SW 1271 (cell line): ENCODE results near the gene PCOLCE2.

Experiments used
- DNase-seq, 2 experiments: peaks; one replicate each; lab custom pipeline; 2025; lab: John Stamatoyannopoulos, UW

PCOLCE2 gene

DNA sequence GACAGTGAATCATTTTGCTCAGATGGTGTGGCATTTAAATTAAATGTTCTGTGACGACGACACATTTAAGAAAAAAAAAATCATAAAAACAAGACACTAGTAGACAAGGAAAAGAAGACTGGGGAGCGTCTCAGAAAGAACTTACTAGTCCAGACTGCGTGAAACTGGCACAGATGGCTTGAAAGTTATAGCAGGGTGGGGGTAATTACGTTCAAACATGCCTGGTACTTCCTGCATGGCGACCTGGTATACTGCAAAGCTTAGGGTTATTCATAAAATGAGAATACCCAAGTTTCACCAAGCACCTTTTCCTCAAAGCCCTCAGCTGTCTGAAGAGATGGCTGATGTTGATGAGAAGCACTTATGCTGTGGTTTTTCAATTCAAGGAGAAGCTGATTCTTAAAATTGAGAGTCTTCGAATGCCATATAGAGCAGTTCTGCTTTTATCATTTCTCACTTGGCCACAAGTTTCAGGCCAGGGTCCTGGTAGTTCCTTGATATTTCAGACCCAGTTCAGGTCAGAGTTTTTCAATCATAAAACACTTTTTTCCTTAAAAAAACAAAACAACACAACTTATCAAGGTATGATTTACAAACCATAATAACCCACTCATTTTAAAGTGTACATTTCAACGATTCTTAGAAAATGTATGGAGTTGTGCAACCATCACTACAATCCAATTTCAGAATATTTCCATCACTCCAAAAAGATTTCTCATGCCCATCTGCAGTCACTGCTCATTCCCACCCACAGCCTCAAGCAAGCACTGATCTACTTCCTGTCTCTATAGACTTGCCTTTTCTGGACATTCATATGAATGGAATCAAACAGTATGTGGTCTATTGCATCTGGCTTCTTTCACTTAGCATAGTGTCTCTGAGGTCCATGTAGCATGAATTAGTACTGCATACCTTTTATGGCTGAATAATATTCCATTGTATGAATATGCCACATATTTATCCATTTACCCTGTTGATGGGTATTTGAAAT is 24.7 kb downstream of the PCOLCE2 start:
- DNase-seq, result no peak

DNA sequence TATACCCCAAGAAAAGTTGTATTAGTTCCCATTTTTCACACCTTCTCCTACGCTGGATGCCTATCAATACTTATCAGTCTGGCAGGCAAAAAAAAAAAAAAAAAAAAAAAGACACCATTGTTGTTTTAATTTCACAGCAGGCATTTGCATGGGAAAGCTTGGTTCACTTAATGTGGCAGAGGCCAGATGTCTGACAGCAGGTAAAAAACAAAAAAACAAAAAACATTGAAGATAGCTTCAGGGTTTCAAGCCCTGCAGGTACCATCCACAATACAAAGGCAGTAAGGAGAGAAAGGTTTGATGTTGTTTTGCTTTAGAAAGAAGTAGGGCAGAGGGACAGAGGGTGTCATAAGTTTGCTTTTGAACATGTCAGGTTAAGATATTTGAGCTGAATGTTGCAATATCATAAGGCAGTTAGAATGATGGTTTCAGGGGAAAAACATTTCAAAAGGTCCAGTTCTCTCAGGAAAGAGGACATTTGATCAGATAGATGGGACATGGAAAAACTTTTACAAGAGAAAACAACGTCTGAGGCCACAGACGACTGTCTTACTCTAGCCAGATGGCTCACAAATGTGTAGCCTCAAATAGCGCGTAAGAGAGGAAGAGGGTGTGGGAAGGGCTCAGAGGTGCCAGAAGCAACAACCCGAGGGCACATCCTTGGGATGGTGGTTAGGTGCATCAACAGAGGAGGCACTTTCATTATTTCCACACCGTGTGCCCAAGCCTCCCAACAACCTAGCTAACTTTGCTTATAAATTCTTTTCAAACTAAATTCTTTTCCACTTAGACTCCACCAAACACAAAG is 25.7 kb downstream of the PCOLCE2 start:
- DNase-seq, result no peak

DNA sequence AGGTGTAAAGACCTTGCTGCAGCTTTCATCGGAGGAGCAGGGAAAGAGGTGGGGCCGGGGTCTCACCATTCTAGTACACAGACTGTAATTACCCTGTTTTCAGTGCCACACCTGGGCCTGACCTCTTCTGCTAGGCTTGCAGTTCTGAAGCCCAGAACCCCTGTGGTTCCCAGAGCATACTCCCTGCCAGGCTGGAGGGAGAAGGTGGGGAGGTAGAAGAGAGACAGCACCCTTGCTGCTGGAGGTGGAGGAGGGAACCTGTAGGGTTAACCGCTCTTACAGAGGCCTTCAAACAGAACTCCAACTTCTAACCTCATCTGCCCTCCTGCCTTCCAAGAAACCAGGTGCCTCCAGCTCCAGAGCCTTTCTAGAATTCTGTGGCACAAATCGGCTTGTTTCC is 27.0 kb downstream of the PCOLCE2 start:
- no peak for DNase-seq

DNA sequence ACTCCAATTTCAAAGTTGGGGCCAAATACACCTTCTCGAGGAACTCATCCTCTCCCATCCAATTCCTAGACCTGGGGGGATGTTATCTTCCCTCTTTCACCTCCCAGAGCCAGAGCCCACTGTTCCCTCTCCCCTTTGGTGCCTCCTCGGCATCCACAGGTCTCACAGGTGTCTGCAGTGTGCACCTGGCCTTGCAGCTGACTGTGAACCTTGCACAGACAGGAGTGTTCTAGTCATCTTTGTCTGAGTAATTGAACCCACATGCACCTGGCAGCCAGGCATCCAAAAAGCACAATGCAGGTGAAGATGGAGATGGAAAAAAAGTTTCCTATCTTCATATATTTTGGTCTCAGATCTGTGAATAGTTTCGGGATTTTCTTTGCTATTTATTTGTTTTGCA is 30.8 kb downstream of the PCOLCE2 start:
- no peak for DNase-seq

DNA sequence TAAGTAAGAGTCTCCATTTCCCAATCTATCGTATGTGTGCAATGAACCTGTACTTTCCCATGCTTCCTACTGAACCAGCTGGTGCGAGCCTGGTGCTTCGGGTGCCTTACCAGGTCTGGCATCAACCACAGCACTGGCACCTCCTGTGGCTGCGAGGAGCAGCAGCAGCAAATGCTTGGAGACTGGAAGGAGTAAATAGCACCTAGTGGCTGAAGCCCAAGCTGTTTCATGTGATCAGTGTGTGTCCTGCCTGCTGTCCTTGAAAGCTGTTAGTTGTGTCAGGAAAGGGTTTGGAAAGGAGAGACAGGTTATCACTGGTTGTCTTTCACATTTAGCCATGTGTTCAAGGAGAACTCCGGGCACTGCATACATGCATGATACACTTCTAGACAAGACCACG is 31.8 kb downstream of the PCOLCE2 start:
- peak; percentile 20 to 50 for DNase-seq

DNA sequence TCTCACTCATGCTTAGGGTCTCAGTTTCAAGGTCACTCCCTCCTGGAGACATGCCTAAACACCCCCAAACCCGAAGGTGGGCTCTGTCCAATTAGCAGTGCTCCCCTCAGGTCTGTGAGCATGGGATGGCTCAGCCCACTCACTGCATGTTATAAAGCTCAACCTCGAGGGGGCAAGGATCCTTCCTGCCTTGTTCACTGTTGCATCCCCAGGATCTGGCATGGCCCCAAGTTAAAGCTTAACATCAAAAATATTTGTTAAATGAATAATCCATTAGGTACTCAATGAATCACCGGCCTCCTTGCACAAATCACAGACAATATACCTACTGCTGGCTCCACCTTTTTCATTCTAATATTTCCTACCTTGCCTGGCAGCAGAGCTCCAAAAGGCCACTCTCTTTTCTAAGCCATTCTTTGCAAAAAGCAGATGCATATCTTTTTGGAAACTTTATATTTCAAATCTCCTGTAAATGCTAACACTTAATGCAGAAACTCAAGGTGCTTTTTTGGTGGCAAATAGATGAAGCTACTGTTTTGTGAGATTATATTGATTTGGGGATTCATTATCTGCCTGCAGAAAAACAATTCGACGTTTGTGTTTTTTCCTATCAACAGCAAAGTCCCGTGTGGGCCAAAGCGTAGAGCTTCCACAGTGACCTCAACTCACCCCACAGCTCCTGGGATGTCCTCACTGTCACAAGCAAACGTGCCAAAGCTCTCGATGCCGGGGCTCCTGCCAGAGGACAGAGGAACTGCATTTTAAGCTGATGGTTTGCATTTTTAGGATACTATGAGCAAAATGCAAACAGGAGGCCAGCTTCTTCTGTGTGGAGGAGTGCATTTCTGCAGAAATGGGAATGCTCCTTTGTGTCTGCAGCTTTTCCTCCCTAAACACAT is 35.4 kb downstream of the PCOLCE2 start:
- DNase-seq, result peak in 1 of 2 experiments; percentile 13

DNA sequence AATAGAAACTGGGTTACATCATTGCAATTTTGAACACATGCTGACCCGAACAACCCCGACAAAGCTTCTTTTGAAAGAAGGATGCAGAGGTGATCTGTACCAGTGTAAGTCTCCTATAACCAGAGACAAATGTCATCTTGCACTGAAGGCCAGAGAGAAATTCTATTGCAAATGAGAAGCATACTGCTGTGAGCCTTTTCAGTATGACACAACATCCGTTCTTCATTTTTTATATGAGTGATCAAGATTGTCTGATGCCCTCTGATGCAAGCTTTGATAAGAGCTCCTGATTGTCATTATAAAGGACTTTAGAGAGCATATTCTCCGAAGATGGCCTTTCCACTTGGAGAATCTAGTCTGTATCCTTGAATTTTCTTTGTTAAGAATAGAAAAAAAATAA is 36.9 kb downstream of the PCOLCE2 start:
- no peak for DNase-seq

DNA sequence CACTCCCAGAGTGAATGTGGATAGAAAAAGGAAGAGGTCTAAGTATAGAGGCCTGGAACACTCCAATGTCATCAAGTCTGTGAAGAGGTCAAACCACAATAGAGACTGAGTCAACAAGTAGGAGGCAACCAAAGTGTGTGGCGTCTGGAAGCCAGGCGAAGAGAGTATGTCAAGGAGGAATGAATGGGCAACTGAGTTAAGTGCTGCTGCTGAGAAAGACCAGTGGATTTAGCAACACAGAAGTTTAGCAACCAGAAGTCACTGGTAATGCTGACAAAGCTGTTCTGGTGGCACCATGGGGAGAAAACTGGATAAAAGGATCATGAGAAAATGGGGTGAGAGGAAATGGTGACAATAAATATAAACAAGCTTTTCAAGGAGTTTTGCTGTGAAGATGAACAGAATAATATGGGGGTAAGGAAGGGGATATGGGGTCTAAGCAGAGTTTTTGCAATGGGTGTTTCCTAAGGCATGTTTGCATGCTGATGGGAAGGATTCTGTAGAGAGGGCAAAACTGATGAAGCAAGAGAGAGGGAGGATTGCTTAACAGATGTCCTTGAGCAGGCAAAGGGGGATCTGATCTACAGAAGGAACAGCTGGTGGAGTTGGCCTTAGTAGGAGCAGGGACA is 38.4 kb downstream of the PCOLCE2 start:
- peak in 1 of 2 experiments; percentile 39 for DNase-seq

DNA sequence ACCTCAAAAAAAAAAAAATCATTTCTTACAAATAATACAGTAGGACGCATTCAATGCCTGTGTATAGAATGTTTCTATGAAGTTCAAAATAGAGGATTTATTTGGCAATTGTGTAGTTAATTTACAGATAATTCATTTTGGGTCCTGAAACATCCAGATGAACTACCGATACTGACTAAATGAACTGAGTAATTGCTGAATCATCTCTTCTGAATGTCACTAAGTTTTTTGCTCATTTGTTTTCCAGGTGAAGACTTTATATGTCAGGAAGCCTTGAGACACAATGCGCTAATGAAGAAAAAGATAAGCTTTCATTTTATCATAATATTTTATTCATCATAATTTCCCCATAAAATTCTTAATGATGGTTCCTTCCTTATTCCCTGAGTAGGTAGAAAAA is 39.7 kb downstream of the PCOLCE2 start:
- DNase-seq, result no peak

DNA sequence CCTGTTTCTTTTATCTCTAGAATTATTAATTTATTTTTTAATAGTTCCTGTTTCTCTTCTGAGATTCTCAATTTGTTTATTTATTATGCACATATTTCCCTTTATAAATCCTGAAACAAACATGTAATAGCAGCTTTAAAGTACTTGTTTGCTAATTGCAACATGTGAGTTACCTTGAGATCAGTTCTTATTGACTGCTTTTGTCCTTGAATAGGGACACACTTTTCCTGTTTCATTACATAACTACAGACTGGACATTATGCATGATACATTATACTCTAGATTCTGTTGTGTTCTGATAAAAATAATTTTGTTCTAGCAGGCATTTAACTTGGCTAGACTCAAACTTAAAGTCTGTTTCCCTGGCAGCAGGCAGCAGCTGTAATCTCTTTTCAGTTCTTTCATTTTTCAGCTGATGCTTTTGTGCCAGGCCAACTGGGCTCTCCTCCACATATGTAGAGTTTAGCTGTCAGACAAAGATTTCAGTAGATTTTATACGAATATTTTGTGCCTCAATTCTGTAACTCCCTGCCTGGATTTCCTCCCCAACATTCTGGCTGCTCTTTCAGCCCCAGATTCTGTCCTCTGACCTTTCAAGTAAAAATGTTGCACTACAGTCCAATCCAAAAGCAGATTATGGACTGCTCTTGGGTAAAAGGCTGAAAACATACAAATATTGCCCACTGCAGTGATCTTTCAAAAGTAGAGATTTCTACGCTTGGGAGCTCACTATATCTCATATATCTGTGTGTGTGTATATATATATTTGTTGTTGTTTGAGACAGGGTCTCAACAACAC is 41.9 kb downstream of the PCOLCE2 start:
- DNase-seq, result no peak

DNA sequence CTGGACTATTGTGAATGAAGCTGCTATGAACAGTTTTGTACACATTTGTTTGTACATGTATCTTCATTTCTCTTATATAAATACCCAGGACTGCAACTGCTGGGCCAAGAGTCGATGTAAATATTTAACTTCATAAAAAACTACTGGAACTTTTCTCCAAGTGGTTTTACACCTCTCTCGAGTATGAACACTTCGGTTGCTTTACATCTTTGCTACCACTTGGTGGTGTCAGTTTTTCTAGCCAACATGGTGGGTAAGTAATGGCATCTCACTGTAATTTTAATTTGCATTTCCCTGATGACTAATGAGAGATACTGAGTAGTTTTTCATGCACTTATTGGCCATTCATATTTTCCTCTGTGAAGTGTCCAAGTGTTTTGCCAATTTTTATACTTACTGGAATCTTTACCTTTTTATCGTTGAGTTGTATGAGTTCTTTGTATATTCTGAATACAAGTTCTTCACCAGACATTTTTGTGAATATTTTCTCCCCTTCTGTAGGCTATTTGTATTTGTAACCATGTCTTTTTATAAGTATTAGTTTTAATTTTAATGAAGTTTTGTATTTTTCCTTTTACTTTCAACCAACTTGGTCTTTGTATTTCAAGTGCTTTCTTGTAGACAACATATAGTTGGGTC is 44.4 kb downstream of the PCOLCE2 start:
- DNase-seq, result peak; percentile 35 to 44

DNA sequence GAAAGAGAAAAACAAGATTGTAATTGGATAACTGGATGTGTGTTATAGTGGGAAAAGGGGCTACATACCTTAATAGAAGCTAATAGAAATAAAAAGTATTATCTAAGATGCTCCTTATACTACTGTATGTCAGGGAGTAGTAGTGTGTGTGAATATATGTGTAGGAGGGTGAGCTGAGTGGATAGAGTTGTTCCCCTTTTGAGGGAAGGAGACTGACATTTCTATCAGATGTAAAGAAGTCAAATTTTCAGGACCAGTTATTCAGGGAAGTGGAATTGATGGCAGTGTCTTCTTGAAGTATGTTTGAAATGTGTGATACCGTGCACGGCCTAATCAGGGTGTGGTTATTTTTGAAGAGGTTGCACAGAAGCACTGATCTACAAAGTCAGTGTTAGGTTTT is 49.1 kb downstream of the PCOLCE2 start:
- DNase-seq, result no peak

DNA sequence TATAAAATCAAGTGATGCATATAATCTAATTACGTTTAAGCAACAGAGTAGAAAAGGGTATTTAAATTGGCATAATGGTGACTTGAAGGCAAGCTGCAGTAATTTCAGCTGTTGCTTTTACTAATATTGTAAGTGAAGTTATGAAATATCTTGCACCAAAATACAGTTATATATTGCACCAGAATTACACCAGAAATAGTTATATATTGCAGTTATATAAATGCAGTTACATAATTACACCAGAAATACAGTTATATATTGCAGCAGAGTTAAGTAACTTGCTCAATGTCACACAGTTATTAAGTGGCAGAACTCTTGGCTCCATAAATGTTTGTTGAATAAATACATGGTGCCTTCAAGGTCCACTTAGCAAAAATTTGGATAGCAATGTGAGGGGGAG is 51.4 kb downstream of the PCOLCE2 start:
- no peak for DNase-seq

DNA sequence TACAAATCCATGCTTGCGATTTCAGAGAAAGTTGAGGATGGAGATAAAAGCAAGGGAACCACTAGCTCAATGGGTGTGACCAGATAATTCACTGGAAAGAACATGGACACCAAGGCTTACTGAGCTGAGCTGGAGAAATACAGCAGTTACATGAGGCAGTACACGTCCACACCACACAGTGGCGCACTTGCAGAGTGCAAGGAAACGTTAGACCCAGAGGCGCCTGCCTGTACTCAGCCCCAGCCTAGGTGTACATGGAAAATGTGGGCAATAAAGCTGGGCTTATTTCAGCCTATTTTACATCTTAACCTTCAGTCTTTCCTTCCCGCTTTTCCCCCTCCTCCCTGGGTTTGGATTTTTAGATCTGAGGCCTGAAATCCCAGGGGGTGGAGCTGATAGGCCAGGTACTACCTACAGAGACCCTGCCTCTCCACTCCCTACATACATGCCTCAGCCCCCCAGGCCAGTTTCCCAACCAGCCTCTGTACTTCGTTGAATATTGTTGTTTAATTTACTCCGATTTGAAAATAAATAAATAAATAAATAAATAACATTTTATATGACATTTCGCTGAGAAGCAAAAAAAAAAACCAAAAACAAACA is 60.1 kb downstream of the PCOLCE2 start:
- DNase-seq, result peak; percentile 4 to 76

DNA sequence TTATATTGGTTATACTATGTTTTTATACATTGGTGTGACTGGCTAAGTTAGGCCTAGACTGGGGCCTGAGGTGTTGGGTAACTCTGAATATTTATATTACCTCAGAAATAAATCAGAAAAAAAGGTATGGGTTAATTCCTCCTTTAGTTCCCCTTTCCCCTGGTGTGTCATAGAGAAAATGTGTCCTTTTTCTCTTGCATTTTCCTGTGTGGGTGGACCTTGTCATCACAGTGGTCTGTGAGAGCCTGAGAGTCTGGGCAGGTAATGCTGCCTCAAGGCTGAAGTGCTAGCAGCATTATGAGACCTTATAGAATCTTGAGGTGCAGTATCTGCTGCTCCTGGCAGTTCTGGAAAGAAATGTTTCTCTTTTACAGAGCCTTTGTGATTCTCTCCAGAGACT is 69.7 kb downstream of the PCOLCE2 start:
- DNase-seq, result no peak

DNA sequence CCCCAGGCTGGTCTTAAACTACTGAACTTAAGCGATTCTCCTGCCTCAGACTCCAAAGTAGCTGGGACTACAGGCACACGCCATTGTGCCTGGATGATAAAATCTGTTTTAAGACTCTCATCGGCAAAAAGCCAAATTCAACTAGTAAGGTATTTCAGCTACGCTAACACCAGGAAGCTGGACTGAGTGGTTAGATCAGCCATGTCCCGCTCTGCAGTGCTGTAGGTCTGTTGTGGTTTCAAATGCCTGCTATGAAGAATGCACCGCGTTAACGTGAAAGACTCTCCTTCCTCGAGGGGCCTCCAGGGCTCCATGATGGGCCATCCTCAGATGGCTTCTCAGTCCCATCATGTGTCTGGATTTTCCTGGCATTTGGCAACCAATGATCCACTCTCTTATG is 70.2 kb downstream of the PCOLCE2 start:
- no peak for DNase-seq

DNA sequence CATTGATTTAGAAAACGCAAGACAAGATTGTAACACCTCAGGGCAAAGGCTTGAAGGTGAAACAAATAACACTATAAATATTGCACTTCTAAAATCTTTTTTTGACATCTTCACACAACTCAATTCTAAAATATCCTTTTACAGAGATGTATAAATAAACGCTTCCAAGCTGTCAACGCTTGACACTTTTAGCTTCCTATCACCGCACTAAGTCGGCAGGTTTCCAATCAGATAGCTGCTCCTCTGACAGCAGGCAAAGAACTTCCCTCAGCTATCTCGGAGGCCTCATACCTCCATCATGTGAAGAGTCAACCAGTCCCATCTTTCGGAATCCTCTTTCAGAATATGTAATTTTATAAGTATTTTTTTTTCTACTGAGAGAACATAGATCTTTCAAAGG is 71.0 kb downstream of the PCOLCE2 start:
- no peak for DNase-seq

DNA sequence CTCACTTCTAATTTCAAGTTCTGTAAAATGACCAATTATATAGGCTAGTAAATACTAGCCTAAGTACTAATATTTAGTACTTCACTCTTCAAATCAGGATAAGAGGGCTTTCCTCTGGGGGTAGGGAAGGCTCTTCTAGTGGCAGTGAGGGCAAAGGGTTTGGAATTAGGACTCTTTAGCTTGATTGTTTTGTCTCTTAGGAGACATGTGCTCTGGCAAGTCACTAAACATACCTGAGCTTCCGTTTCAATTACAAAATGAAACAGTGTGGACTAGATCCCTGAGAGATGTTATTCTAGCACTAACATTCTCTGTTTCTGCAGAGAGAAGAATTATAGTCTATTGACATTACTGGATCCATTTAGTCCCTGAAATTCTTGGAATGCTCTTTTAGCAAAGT is 71.5 kb downstream of the PCOLCE2 start:
- no peak for DNase-seq

DNA sequence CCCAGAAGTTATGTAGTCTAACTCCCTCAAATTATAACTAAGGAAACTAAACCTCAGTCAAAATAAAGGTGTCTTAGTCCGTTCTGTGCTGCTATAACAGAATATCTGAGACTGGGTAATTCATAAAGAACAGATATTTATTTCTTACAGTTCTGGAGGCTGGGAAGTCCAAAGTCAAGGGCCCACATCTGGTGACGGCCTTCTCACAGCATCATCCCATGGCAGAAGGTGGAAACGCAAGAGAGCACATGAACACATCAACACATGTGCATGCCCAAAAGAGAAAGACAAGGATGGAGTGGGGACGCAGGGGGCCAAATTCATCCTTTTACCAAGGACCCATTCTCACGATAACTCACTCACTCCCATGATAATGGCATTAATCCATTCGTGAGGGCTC is 73.1 kb downstream of the PCOLCE2 start:
- no peak for DNase-seq

DNA sequence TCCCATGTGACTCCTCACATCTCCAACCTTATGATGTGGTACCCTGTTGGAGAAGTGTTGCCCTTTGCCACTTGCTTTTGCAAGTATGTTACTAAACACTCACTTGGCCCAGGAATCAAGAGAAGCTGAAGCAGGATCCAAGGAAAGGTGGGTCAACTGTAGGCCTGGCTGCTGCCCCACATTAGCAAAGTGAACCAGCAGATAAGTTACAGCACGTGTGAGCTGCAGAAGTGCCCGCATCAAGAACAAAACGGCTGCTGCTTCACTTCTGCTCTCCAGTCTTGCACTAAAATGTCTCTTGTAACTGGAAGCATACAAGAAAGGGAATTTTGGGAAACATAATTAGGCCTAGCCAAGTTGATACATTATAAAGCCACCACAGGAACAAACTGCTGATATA is 79.6 kb downstream of the PCOLCE2 start:
- no peak for DNase-seq
